A673 (cell line): ENCODE results near the gene LURAP1L.

Experiments used
- EZH2 ChIP-seq: fragments of 200-600 bp; sonication (generic); IDR thresholded peaks from 2 replicates; pipeline ENCODE4 v1.6.1; 2017; ENCODE audit warnings: borderline replicate concordance, low read depth, mild to moderate bottlenecking, mixed read lengths, antibody characterized with exemption, low read length; ENCODE audit not compliant: poor library complexity, severe bottlenecking
- TF ChIP-seq, protein P1 (sequence below): fragments of 300-800, 200-600 bp; sonication (generic); conservative IDR thresholded peaks from 2 replicates; pipeline ENCODE4 v1.5.1; 2017; ENCODE audit warnings: low read depth, mild to moderate bottlenecking, antibody characterized with exemption, low read length, moderate library complexity, mixed read lengths

DNA sequence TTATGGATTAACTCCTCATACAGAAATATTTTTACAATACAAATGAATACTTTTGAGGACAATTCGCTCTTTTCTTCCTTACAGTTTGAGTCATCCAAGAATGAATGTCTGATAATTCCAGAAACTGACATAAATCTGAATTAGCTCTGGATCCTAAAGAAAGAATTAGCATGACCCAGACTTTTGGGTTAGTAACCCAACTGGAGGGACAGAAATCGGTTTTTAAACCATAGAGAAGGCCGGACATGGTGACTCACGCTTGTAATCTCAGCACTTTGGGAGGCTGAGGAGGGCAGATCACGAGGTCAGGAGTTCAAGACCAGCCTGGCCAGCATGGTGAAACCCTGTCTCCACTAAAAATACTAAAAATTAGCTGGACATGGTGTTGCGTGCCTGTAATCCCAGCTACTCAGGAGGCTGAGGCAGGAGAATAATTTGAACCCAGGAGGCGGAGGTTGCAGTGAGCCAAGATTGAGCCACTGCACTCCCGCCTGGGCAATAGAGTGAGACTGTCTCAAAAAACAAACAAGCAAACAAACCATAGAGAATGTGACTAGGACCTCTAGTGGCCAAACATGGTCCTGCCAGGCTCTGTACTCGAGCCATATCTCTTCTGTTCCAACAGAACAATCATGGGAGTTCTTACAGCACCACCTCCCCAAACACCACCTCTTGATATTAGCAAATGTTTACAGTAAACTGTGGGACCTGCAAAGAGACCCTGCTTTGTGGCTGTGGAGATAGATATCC, 44.8 kb downstream of the LURAP1L start:
- TF ChIP-seq, protein P1, sequence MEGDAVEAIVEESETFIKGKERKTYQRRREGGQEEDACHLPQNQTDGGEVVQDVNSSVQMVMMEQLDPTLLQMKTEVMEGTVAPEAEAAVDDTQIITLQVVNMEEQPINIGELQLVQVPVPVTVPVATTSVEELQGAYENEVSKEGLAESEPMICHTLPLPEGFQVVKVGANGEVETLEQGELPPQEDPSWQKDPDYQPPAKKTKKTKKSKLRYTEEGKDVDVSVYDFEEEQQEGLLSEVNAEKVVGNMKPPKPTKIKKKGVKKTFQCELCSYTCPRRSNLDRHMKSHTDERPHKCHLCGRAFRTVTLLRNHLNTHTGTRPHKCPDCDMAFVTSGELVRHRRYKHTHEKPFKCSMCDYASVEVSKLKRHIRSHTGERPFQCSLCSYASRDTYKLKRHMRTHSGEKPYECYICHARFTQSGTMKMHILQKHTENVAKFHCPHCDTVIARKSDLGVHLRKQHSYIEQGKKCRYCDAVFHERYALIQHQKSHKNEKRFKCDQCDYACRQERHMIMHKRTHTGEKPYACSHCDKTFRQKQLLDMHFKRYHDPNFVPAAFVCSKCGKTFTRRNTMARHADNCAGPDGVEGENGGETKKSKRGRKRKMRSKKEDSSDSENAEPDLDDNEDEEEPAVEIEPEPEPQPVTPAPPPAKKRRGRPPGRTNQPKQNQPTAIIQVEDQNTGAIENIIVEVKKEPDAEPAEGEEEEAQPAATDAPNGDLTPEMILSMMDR, result peak; percentile 66
- TF ChIP-seq EZH2, result no peak
